Renal pelvis (tissue), 4 donors: ENCODE measurements around the gene ITGAD. TPM values are rescaled to one million over a fixed set of nuclear protein-coding genes. Genes with fewer than 3 reads are reported as not detected.
A peak's percentile ranks its signal among the peaks of the same experiment; 100 is the strongest.

Source experiments
- DNase-seq: peaks from one replicate; pipeline ENCODE4 v3.0.0-alpha.2; 2013
- polyA plus RNA-seq, 3 donors: library from polyadenylated mRNA; unstranded; fragments of 120-200 nt; gene quantifications; one replicate each; pipeline ENCODE4 v1.2.1, GENCODE V29; 2013; ENCODE audit not compliant: insufficient read length in 3 of 3

The ITGAD gene
- polyA plus RNA-seq, 3 donors: 0.28 to 0.46 TPM; not detected in 1

DNA sequence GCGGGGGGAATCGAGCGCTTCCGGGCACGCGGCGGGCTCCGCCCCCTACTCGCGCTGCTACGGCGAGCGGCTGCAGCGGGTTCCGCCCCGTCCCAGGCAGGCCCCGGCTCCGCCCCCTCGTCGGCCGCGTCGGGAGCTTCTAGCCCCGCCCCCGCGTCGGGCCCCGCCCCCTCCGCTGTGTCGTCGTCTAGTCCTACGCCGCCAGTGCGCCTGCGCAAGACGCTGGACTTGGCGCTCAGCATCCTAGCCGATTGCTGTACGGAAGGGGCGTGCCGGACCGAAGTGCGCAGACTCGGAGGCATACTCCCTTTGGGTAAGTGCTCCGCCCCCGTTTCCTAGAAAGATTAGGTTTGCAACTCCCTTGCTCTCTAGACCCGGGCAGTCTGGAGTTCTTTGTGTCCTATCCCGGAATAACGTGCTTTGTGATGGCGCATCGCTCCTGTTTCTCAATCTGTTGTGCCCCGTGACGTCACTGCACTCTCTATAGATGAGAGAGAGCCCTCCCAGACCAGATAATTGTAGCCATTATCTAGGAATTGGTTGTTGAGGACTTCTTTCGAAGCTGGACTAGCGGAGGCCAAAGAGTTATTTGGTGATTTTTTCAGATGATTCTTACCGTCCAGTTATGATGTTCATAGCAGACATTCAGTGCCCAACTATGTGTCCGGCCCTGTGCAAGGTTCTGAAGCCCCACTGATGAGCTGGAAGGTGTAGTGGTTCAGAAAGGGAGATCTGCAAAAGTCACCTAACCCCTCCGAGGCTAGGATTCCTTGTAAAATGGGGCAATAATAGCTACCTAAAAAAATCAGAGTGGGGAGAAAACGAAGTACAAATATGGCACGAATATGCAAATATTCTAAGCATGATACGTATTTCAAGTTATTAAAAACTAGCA lies 66.8 kb downstream of the ITGAD start:
- peak; percentile 99 for DNase-seq

GRCh38 chr16:31460582-31461002 lies 67.5 kb downstream of the ITGAD start:
- peak; percentile 48 for DNase-seq

DNA sequence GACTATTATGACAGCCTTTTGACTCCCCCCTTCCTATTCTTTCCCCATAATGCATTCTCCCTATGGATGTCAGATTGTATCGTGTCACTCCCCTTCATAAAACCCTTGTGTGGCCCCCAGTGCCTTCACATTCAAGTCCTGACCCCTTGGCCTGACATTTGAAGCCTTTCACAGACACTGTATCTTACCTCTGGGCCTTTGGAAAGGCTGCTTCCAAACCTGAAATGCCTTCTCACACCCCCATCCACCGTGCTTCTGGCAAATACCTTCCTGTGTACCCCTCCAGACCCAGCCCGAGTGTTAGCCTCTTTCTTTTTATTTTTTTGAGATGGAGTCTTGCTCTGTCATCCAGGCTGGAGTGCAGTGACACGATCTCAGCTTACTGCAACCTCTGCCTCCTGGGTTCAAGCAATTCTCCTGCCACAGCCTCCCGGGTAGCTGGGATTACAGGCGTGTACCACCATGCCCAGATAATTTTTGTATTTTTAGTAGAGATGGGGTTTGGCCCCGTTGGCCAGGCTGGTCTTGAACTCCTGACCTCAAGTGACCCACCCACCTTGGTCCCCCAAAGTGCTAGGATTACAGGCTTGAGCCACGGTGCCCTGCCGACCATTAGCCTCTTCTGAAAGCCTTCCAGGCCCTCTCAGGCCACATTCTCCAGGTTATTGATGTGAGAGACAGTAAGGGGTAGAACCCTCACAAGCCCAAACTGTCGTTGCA lies 68.2 kb downstream of the ITGAD start:
- DNase-seq: no peak

GRCh38 chr16:31461921-31462804 lies 69.0 kb downstream of the ITGAD start:
- DNase-seq: no peak

GRCh38 chr16:31464348-31464769 lies 71.2 kb downstream of the ITGAD start:
- no peak for DNase-seq

GRCh38 chr16:31464781-31465260 lies 71.7 kb downstream of the ITGAD start:
- DNase-seq: no peak

DNA sequence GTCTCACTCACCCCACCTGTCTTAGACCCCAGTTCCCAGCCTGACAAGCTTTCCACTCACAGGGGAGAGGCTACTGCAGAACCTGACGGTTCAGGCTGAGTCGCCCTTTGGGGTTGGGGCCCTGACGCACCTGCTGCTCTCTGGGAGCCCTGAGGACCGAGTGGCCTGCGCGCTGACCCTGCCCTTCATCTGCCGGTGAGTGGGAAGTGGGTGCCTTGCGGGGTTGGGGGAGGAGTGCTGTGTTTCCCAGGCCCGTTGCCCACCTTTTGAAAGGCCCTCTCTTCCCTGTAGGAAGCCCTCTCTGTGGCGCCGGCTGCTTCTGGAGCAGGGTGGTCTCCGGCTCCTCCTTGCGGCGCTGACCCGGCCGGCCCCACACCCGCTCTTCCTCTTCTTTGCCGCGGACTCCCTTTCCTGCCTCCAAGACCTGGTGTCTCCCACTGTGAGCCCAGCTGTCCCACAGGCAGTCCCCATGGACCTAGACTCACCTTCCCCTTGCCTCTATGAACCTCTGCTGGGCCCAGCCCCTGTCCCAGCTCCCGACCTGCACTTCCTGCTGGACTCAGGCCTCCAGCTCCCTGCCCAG lies 72.7 kb downstream of the ITGAD start:
- DNase-seq: no peak

DNA sequence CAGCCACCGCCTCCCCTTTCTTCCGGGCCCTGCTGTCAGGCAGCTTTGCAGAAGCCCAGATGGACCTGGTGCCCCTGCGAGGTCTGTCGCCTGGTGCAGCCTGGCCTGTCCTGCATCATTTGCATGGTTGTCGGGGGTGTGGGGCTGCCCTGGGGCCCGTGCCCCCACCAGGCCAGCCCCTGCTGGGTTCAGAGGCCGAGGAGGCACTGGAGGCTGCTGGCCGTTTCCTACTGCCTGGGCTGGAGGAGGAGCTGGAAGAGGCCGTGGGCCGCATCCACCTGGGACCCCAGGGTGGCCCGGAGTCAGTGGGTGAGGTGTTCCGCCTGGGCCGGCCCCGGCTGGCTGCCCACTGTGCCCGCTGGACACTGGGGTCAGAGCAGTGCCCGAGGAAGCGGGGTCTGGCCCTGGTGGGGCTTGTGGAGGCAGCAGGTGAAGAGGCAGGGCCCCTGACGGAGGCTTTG lies 73.3 kb downstream of the ITGAD start:
- no peak for DNase-seq

- no peak for DNase-seq
Observed at GRCh38 chr16:31467151-31467773, 74.1 kb downstream of the ITGAD start.

GRCh38 chr16:31467858-31468257 lies 74.7 kb downstream of the ITGAD start:
- no peak for DNase-seq

DNA sequence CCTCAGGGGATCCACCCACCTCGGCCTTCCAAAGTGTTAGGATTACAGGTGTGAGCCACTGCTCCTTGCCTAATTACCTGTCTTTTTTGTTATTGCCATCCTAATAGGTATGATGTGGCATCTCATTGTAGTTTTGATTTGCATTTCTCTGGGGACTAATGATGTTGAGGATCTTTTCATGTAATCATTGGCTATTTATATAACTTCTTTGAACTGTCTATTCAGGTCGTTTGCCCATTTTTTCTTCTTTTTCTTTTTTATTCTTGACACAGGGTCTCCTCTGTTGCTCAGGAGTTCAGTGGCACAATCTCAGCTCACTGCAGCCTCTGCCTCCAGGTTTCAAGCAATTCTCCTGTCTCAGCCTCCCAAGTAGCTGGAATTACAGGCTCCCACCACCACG lies 77.5 kb downstream of the ITGAD start:
- DNase-seq: no peak

GRCh38 chr16:31471241-31471874 lies 78.2 kb downstream of the ITGAD start:
- no peak for DNase-seq

DNA sequence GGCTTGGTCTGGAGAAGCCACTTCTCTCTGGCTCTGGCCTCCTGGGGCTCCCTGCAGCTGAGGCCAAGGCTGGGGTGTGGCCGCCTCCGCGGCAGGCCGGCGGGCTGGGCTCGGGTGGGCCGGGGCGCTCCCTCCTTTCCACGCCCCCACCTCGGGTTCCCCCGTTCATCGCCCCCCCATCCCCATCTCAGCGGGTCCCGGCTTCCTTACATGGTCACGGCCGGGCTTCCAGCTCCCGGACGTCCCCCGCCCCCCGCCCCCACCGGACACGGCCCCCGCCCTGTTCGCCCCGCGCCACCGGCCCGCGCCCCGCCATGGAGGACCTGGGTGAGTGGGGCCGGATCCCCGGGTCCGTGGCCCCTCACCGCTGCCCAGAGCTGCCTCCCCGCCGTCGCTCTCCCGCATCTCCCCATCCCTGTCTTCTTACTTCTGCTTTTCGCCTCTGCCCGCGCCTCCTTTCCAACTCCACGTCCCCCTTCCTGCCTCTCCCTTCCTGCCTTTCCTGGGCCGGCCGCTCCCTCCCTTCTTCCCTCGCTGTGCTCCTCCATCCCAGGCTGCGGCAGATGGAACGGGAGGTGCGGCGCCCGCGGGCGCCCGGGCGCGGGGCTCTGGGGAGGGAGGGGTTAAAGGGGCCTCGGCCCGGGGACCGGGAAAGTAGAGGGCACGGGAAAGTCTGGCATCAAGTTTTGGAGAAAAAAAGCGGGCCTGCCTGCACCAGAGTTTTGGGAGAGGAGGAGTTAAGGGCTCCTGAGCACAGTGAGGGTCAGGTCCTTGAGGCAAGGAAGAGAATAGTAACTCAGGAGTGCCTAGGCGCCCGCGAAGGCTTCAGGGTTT lies 79.0 kb downstream of the ITGAD start, which contains the start of gene TGFB1I1:
TSS of gene TGFB1I1 (plus strand) at position 278 of the 834 bp plus-strand sequence. CDS start at position 315, 37 bp downstream.
- peak; percentile 54 for DNase-seq

DNA sequence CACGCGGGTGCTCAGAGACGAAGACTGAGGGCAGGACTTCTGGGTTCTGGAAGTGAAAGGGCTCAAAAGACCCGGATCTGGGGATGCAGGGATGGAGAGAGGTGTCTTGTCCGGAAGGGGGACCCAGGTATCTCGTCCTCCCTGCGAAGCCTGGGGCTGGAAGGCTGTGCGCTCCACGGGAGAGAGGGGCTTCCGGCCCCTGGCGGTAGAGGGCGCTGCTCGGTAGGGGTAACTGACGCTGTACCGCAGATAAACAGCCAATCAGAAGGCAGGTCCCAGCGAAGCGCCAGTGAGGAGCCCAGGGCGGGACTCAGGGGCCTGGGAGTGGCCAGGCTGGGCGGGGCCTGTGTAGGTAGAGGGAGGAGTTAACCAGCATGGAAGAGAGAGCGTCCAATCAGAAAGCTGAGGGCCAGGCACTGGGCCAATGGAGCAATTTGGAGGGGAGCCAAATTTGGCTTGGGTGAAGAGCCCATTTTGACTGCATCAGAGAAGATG lies 79.6 kb downstream of the ITGAD start:
- peak; percentile 79 for DNase-seq

- no peak for DNase-seq
Observed at GRCh38 chr16:31473264-31473984, 80.3 kb downstream of the ITGAD start.

DNA sequence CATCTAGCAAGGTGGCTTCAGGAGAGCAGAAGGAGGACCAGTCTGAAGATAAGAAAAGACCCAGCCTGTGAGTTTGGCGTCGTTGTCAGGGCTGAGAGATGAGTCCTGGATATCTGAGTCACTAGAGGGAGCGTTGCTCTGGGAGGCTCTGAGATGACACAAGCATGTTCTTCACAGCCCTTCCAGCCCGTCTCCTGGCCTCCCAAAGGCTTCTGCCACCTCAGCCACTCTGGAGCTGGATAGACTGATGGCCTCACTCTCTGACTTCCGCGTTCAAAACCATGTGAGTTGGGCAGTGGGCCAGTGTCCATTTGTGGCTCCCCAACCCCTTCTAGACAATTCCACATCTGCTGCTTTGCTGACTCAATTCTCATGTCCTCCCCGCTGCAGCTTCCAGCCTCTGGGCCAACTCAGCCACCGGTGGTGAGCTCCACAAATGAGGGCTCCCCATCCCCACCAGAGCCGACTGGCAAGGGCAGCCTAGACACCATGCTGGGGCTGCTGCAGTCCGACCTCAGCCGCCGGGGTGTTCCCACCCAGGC lies 81.1 kb downstream of the ITGAD start:
- no peak for DNase-seq

DNA sequence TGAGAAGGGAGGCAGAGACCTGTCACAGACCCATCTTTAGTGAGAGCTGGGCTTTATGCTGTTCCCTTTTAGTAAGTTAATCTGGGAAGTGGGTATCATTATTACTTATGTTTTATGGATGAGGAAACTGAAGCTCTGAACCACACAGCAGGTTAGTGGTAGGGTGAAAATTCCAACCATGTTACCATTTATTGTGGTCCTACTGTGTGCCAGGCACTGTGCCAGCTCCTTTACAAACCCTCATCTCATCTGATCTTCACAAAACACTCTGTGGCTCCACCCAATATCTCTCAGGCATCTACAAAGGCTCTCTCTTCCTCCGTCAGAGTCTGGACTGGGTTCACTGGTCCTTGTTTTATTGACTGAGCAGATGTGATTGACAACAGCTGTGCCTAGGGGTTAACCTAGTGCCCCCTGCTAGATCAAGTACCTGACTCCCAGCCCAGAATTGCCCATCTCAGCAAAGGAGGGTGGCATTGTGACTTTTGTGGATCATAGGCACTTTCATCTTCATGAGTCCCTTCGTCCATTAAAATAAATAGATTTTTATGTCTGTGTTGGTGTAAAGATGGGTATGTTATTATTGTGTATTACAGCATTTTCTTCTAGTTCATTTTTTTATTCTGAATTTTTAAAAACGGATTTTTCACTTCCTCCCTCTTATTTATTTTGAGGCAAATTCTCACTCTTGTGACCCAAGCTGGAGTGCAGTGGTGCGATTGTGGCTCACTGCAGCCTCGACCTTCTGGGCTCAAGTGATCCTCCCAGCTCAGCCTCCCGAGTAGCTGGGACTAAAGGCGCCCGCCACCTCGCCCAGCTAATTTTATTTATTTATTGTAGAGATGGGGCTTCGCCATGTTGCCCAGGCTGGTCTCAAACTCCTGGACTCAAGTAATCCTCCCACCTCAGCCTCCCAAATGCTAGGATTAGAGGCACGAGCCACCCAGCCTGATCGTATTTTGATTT lies 81.9 kb downstream of the ITGAD start:
- no peak for DNase-seq
